Activated CD4-positive, alpha-beta T cell treated with anti-CD3 and anti-CD28 coated beads for 4 hours (primary cell): ENCODE measurements around the gene DPAGT1.
"Not testable (repeated sequence)": the region's sequence is repeated elsewhere in the genome, so short reads cannot be mapped to it uniquely, and the experiment has no call there.

Experiments
- DNase-seq, 2 donors: peaks; one replicate each; pipeline ENCODE4 v3.0.0-alpha.2; 2020

Gene DPAGT1

GRCh38 chr11:119093942-119094815 lies 7.5 kb downstream of the DPAGT1 start:
- DNase-seq, result peak; percentile 45 to 58

- no peak for DNase-seq
Observed at GRCh38 chr11:119092880-119093842, 8.5 kb downstream of the DPAGT1 start.

GRCh38 chr11:119091966-119092879 lies 9.4 kb downstream of the DPAGT1 start:
- DNase-seq, result no peak

- no peak for DNase-seq
Observed at GRCh38 chr11:119091178-119091577, 10.5 kb downstream of the DPAGT1 start.

GRCh38 chr11:119089319-119089718 lies 12.3 kb downstream of the DPAGT1 start:
- no peak for DNase-seq

GRCh38 chr11:119088406-119088805 lies 13.2 kb downstream of the DPAGT1 start:
- no peak for DNase-seq

- DNase-seq, result no peak
Observed at GRCh38 chr11:119087747-119088241, 13.9 kb downstream of the DPAGT1 start.

GRCh38 chr11:119087123-119087522 lies 14.5 kb downstream of the DPAGT1 start:
- no peak for DNase-seq

GRCh38 chr11:119085437-119085847 lies 16.2 kb downstream of the DPAGT1 start:
- DNase-seq, result peak; percentile 50 to 53

GRCh38 chr11:119084663-119085436 lies 16.8 kb downstream of the DPAGT1 start, which contains the start of gene HMBS:
TSS of gene HMBS (plus strand) at chr11:119084881. CDS start at chr11:119085034, 153 bp downstream.
- peak; percentile 86 to 89 for DNase-seq

- DNase-seq, result no peak
Observed at GRCh38 chr11:119081682-119082260, 19.9 kb downstream of the DPAGT1 start.

- DNase-seq, result no peak
Observed at GRCh38 chr11:119078675-119079420, 22.8 kb downstream of the DPAGT1 start.

GRCh38 chr11:119077839-119078238 lies 23.8 kb downstream of the DPAGT1 start:
- DNase-seq, result no peak

- DNase-seq, result peak; percentile 97 to 98
Observed at GRCh38 chr11:119067371-119068222, 34.1 kb downstream of the DPAGT1 start, which contains the start of gene VPS11. TSS of gene VPS11 (plus strand) at chr11:119067818. CDS start at chr11:119067824, 6 bp downstream.

GRCh38 chr11:119065369-119065768 lies 36.3 kb downstream of the DPAGT1 start:
- peak; percentile 27 to 52 for DNase-seq

- no peak for DNase-seq
Observed at GRCh38 chr11:119062779-119063178, 38.9 kb downstream of the DPAGT1 start.

- no peak for DNase-seq
Observed at GRCh38 chr11:119061256-119061655, 40.4 kb downstream of the DPAGT1 start.

GRCh38 chr11:119059128-119059527 lies 42.5 kb downstream of the DPAGT1 start:
- not testable (repeated sequence) for DNase-seq
